Measurements from ENCODE around the gene PILRB. TPM values are rescaled to one million over a fixed set of nuclear protein-coding genes. Genes with fewer than 3 reads are reported as not detected.
A peak's percentile ranks its signal among the peaks of the same experiment; 100 is the strongest.

PILRB gene
- polyA plus RNA-seq, 3 donors: 1.7 to 62.6 (median 2.2) TPM

- H3K79me2 ChIP-seq (ENCODE audit: insufficient read depth, low read length): peaks cover 91% of the 10 kb centered on the region
Observed at GRCh38 chr7:100387695-100388094, 29.8 kb downstream of the PILRB start.

GRCh38 chr7:100389437-100390088 lies 31.6 kb downstream of the PILRB start:
- no peak for DNase-seq
- Histone ChIP-seq H3K36me3 (replicated peaks in 1 of 2; ENCODE audit: control insufficient read depth in 1 of 2, insufficient read depth in 2 of 2, low read length in 2 of 2) (peaks cover 26 to 67% of the 10 kb centered on the region in 2 donors), H3K4me3 (replicated peaks in 1 of 3; ENCODE audit: low read depth in 2 of 3, low read length in 3 of 3) (no peak overlapping the region), H3K27me3 (ENCODE audit: control insufficient read depth in 2 of 2, insufficient read depth in 2 of 2, low read length in 2 of 2) (no peaks in the 10 kb centered on the region), H3K9ac (ENCODE audit: insufficient read depth, low read length, poor library complexity, severe bottlenecking) (no peak overlapping the region), H3K4me1 (ENCODE audit: control insufficient read depth in 1 of 2, insufficient read depth in 2 of 2, low read length in 2 of 2) (peaks cover 43 to 63% of the 10 kb centered on the region in 2 donors), H2AFZ (ENCODE audit: insufficient read depth, low read depth, low read length, poor library complexity, severe bottlenecking) (no peak overlapping the region), H3K9me3 (replicated peaks in 1 of 2; ENCODE audit: control insufficient read depth in 1 of 2, insufficient read depth in 1 of 2, low read length in 2 of 2) (peaks cover 0 to 3% of the 10 kb centered on the region in 2 donors), H3K27ac (ENCODE audit: low read depth in 1 of 2, low read length in 2 of 2) (no peak overlapping the region), H3K4me2 (replicated peaks; ENCODE audit: extremely low read depth, low read length, poor library complexity, severe bottlenecking) (no peak overlapping the region), H3K79me2 (ENCODE audit: insufficient read depth, low read length) (peaks cover 88% of the 10 kb centered on the region), H4K20me1 (ENCODE audit: insufficient read depth, low read length) (peaks cover 87% of the 10 kb centered on the region)
- 94% methylated on average over 5 of the region's 9 CpGs for WGBS (ENCODE audit: insufficient coverage)
- TF ChIP-seq CTCF (IDR thresholded peaks at IDR 0.05): no peak
- intact Hi-C loops (cut with micrococcal nuclease): no loop called here
- Mint-ChIP-seq H3K36me3 (peaks cover 47 to 73% of the 10 kb centered on the region in 2 donors), H3K27ac (peak overlapping the region in 2 of 7 donors; percentile 73 to 78), H3K4me3 (no peak overlapping the region), H3K27me3 (ENCODE audit: low read depth in 3 of 3) (peaks cover 0 to 3% (median 1%) of the 10 kb centered on the region in 3 donors), H3K9me3 (no peaks in the 10 kb centered on the region), H3K4me1 (peaks cover 51% of the 10 kb centered on the region)

More at GRCh38 chr7:100387695-100388094, 29.8 kb downstream of the PILRB start:
- Histone ChIP-seq H4K20me1 (ENCODE audit: insufficient read depth, low read length) (peaks cover 98% of the 10 kb centered on the region), H3K4me1 (ENCODE audit: control insufficient read depth in 1 of 2, insufficient read depth in 2 of 2, low read length in 2 of 2) (peaks cover 45 to 63% of the 10 kb centered on the region in 2 donors), H3K4me3 (replicated peaks in 1 of 3; ENCODE audit: low read depth in 2 of 3, low read length in 3 of 3) (no peak overlapping the region), H2AFZ (ENCODE audit: insufficient read depth, low read depth, low read length, poor library complexity, severe bottlenecking) (no peak overlapping the region), H3K36me3 (replicated peaks in 1 of 2; ENCODE audit: control insufficient read depth in 1 of 2, insufficient read depth in 2 of 2, low read length in 2 of 2) (peaks cover 26 to 69% of the 10 kb centered on the region in 2 donors), H3K9me3 (replicated peaks in 1 of 2; ENCODE audit: control insufficient read depth in 1 of 2, insufficient read depth in 1 of 2, low read length in 2 of 2) (no peaks in the 10 kb centered on the region), H3K4me2 (replicated peaks; ENCODE audit: extremely low read depth, low read length, poor library complexity, severe bottlenecking) (no peak overlapping the region), H3K9ac (ENCODE audit: insufficient read depth, low read length, poor library complexity, severe bottlenecking) (no peak overlapping the region), H3K27me3 (ENCODE audit: control insufficient read depth in 2 of 2, insufficient read depth in 2 of 2, low read length in 2 of 2) (no peaks in the 10 kb centered on the region), H3K27ac (ENCODE audit: low read depth in 1 of 2, low read length in 2 of 2) (peak overlapping the region in 1 of 2 donors; percentile 14)
- no peak for DNase-seq
- no peak overlapping the region for H3K4me3 Mint-ChIP-seq
- H3K9me3 Mint-ChIP-seq: no peaks in the 10 kb centered on the region
- peak overlapping the region in 3 of 7 donors; percentile 25 to 55 (median 50) for H3K27ac Mint-ChIP-seq
- WGBS (ENCODE audit: insufficient coverage): no CpG with 5 or more reads among the region's 2 CpGs
- intact Hi-C loops (cut with micrococcal nuclease): no loop called here
- peaks cover 50 to 75% of the 10 kb centered on the region in 2 donors for H3K36me3 Mint-ChIP-seq
- TF ChIP-seq CTCF (IDR thresholded peaks at IDR 0.05): no peak
- peaks cover 50% of the 10 kb centered on the region for H3K4me1 Mint-ChIP-seq
- peaks cover 0 to 4% (median 3%) of the 10 kb centered on the region in 3 donors for H3K27me3 Mint-ChIP-seq (ENCODE audit: low read depth in 3 of 3)
